G401 (cell line): ENCODE data around the gene UCN3. TPM values are rescaled to one million over a fixed set of nuclear protein-coding genes. Genes with fewer than 3 reads are reported as not detected.

Experiments used
- DNase-seq: peaks from one replicate; pipeline ENCODE4 v3.0.0-alpha.2; 2015; ENCODE audit warnings: low spot score
- in situ Hi-C: cut with HindIII; loops from 2 replicates; pipeline ENCODE4 v1.10.0; 2016; ENCODE audit warnings: low sequenced_read_pairs, mixed read lengths
- total RNA-seq: library from RNA; depleted of rRNA; stranded (reverse); fragments of >200 nt; shearing (Covaris generic); gene quantifications from 2 replicates; pipeline ENCODE4 v1.2.3, GENCODE V29; 2014; rRNA removed

The UCN3 gene, protein sequence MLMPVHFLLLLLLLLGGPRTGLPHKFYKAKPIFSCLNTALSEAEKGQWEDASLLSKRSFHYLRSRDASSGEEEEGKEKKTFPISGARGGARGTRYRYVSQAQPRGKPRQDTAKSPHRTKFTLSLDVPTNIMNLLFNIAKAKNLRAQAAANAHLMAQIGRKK
- total RNA-seq = not detected in 2 replicates

GRCh38 chr10:5364890-5365338 is at the start of gene UCN3:
Gene UCN3 (plus strand): TSS chr10:5364966. CDS start chr10:5373721, 8,755 bp downstream.
- in situ Hi-C loops = no loop called here
- no peak for DNase-seq

DNA sequence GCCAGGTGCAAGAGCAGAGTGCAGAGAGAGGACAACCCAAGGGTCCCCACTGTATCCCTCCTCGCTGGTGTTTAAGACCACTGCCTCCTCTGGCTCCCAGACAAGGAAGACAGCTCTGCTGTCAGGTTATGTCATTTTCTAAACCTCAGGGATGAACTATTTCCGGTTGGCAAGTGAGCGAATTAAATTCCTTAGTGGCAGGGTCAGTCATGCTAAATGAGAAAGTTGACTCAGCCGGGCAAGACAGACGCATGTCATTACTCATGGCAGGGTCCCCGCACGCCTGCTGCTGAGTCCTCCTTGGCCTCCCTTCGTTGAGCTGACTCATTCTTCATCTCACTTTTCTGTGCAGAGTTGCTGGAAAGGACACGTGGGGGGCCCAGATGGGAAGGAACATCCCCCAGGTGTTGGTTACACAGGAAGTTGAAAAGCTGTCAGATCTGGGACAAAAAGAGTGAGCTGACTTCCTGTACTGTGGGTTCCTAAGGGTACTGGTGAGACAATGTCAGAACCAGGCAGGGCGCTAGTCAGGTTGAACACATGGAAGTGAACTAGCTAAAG is 47.1 kb upstream of the UCN3 start:
- in situ Hi-C loops = no loop called here
- DNase-seq = no peak

GRCh38 chr10:5318148-5318547 is 46.6 kb upstream of the UCN3 start:
- in situ Hi-C loops = no loop called here
- DNase-seq = no peak

DNA sequence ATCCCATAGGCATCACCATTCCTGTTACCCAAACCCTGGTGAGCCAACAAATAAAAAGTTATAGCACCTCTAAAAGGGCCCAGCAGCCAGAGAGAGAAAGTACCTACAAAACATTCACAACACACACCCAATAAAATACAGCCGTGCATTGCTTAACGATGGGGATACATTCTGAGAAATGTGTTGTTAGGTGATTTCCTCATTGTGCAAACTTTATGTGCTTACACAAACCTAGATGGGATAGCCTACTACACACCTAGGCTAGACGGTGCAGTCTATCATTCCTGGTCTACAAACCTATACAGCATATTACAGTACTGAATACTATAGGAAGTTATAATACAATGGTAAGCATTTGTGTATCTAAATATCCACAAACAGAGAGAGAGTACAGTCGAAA is 44.9 kb upstream of the UCN3 start:
- DNase-seq = no peak
- in situ Hi-C loops = no loop called here

DNA sequence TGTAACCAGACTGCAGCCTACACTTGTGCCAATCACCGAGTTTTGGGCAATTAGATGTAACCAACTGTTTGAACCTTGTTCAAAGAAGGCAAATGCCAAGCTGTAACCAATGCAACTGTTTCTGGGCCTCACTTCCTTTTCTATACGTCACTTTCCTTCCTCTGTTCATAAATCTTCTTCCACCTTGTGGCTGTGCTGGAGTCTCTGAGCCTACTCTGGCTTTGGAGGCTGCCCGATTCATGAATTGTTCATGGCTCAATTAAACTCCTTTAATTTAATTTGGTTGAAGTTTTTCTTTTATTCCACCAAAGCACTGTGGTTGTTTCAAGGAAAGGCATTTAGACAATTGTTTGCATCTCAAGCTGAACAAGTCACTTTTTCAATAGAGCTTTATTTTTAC is 43.5 kb upstream of the UCN3 start:
- no peak for DNase-seq
- in situ Hi-C loops = no loop called here

- in situ Hi-C loops = no loop called here
- DNase-seq = no peak
Measured at GRCh38 chr10:5323446-5323845, 41.3 kb upstream of the UCN3 start.

- in situ Hi-C loops = no loop called here
- no peak for DNase-seq
Measured at GRCh38 chr10:5325076-5325475, 39.7 kb upstream of the UCN3 start.

- in situ Hi-C loops = no loop called here
- DNase-seq = no peak
Measured at GRCh38 chr10:5334196-5334880, 30.4 kb upstream of the UCN3 start.

GRCh38 chr10:5338010-5338409 is 26.8 kb upstream of the UCN3 start:
- in situ Hi-C loops = no loop called here
- DNase-seq = no peak

- no peak for DNase-seq
- in situ Hi-C loops = no loop called here
Measured at GRCh38 chr10:5343092-5343491, 21.7 kb upstream of the UCN3 start.

DNA sequence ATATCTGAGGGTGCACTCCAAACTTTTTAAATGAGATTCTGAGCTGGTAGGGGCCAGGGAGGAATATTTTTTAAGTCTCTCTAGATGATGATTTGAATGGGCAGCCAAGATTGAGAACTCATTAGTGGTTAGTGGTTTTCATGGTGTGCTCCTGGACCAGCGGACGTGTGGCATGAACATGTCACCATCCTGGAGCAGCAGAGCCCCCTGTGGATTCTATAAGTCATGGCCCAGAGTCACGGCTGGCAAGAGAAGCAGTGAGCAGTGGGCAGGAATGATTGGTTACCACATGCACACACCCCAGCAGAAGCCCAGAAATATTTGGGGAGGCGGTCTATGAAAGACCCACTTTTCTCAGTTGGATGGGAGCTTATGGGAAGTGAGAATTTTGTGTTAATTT is 21.2 kb upstream of the UCN3 start:
- no peak for DNase-seq
- in situ Hi-C loops = no loop called here

GRCh38 chr10:5343979-5344378 is 20.8 kb upstream of the UCN3 start:
- in situ Hi-C loops = no loop called here
- DNase-seq = no peak

DNA sequence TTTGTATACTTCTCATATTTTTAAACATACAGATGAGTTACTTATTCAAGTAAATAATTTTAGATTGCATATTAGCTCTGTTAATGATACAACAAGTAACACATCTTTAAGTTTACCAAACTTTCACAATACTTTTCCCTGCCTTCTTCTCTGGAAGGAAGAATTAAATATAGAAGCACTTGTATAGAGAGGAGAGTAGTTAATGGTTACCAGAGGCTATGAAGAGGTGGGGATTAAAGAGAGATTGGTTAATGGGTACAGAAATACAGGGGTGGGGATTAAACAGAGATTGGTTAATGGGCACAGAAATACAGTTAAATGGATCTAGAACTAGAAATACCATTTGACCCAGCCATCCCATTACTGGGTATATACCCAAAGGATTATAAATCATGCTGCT is 20.0 kb upstream of the UCN3 start:
- in situ Hi-C loops = no loop called here
- DNase-seq = no peak

DNA sequence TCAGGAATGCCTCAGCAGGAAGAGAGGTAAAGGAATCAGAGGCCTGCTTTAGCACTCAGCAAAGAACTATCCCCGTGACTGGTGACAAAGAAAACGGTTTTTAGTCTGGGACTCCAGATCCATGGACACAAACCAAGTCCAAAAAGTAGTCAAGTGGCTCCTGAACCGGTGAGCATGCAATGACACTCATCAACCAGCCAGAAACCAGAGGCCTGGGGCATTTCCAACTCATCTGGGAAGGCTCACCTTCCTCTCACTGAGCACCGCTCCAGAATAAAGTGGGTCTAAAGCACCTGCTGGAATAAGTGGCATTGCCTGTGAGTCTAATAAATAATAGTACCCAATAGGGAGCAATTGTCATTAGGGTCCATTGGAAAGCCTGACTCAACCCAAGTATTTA is 17.9 kb upstream of the UCN3 start:
- in situ Hi-C loops = no loop called here
- DNase-seq = no peak

DNA sequence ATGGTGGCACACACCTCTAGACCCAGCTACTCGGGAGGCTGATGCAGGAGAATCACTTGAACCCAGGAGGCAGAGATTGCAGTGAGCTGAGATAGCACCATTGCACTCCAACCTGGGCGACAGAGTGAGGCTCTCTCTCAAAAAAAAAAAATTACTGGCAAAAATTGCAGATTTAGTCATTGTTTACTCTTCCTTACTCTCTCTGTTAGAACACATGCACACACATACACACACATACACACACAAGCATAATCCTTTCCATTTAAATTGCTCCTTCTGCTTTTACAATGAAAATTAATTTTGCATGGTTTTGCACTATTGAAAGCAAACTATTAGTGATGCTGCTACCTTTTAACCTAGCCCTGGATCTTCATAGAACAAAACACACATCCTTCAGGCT is 15.4 kb upstream of the UCN3 start:
- in situ Hi-C loops = no loop called here
- DNase-seq = no peak

GRCh38 chr10:5354068-5354467 is 10.7 kb upstream of the UCN3 start:
- in situ Hi-C loops = no loop called here
- no peak for DNase-seq

DNA sequence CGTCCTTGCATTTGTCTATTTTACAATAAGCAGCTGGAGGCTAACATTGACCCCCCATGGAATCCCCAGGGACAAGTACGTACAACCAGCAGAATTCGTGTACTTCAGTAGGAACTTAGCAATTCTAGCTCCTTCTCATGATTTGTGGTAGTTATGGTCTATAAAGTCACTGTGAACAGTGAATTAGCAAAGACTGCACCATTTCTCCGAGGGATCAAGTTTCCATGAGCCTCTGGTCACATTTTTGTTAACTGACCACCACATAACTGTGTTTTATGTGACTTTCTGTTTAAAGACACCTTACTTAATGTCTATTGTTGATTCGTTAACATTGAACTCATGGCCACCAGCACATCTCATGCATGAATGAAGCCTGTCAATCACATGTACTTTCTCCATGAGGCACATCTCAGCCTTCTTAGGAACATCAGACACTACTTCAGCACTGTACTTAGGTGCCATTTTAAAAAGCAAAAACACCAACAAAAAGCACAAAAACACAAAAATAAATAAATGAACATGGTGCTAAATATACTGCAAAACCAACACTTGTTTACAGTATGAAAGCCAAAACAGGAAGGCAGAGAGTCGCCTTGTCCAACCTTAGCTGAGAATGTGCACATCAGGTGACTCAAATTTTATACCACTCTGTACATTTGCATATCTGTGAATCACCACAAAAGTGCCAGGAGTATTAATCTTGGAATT is 9.0 kb upstream of the UCN3 start:
- in situ Hi-C loops = no loop called here
- no peak for DNase-seq

GRCh38 chr10:5356302-5356763 is 8.4 kb upstream of the UCN3 start:
- no peak for DNase-seq
- in situ Hi-C loops = no loop called here

GRCh38 chr10:5360318-5360915 is 4.3 kb upstream of the UCN3 start:
- DNase-seq = no peak
- in situ Hi-C loops = no loop called here

- in situ Hi-C loops = no loop called here
- no peak for DNase-seq
Measured at GRCh38 chr10:5361966-5362365, 2.8 kb upstream of the UCN3 start.
